SK-N-MC (cell line): ENCODE data around the gene RORC.

Source experiments
- DNase-seq: peaks from one replicate; pipeline ENCODE4 v3.0.0-alpha.2; 2011; ENCODE audit warnings: low read depth, low spot score
- H3K27ac ChIP-seq: fragments of 200-600 bp; sonication (generic); 2 replicates; pipeline ENCODE4 v1.5.1; 2016; ENCODE audit warnings: mixed run types
- H3K36me3 ChIP-seq: fragments of 200-600 bp; sonication (generic); 2 replicates; pipeline ENCODE4 v1.6.1; 2017; ENCODE audit warnings: antibody characterized with exemption, low read length, mixed read lengths; ENCODE audit not compliant: insufficient read depth
- H3K4me3 ChIP-seq: fragments of 200-600 bp; sonication (generic); 2 replicates; pipeline ENCODE4 v1.5.1; 2016
- H3K9ac ChIP-seq: fragments of 200-600 bp; sonication (generic); 2 replicates; pipeline ENCODE4 v1.8.0; 2017; ENCODE audit warnings: mixed run types, mixed read lengths; ENCODE audit not compliant: insufficient read length
- H3K9me3 ChIP-seq: fragments of 200-600 bp; sonication (generic); 2 replicates; pipeline ENCODE4 v1.6.1; 2017; ENCODE audit warnings: low read depth, mild to moderate bottlenecking, antibody characterized with exemption, low read length, moderate library complexity, mixed read lengths
- EZH2 ChIP-seq: fragments of 200-600 bp; sonication (generic); IDR thresholded peaks from one replicate; pipeline ENCODE4 v1.6.1; 2017; ENCODE audit warnings: antibody characterized with exemption
- FOXP2 ChIP-seq: optimal IDR thresholded peaks from 2 replicates; pipeline ENCODE3; 2011; ENCODE audit warnings: mild to moderate bottlenecking, moderate library complexity; ENCODE audit not compliant: insufficient read depth; ENCODE audit errors: extremely low read length, control extremely low read depth
- POLR2AphosphoS5 ChIP-seq: IDR thresholded peaks from 2 replicates; pipeline ENCODE4 v1.6.1; 2012; ENCODE audit warnings: mild to moderate bottlenecking, low read depth, low read length, borderline replicate concordance

Gene RORC

DNA sequence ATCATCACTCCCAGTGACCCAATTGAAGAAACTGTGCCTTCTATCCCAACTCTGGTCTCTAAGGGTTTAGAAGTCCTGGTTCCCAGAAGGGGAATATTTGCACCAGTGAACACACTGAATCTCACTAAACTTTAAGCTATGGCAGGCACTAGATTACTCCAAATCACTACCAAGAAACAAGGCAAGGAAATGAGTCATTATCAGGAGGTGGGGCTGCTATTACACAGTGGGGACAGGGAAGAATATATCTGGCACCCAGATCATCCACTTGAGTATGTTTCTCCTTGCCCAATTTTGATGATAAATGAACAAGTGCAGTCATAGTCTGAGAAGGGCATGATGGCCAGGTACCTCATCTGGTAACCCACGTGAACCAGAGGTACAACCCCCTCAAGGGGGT is 75.3 kb downstream of the RORC start:
- H3K27ac ChIP-seq: no peak overlapping the region
- no peak overlapping the region for H3K9ac ChIP-seq
- TF ChIP-seq FOXP2 (no peak), EZH2 (no peak), POLR2AphosphoS5 (no peak)
- no peaks in the 10 kb centered on the region for H3K9me3 ChIP-seq
- H3K4me3 ChIP-seq: no peak overlapping the region
- H3K36me3 ChIP-seq: peaks cover 26% of the 10 kb centered on the region
- DNase-seq: no peak
